Stimulated activated CD4-positive, alpha-beta T cell treated with anti-CD3 and anti-CD28 coated beads, Interleukin-2, amount 100 ng/mL, for 24 hours (primary cell): ENCODE data around the gene OAF.
"Not testable (repeated sequence)": the region's sequence is repeated elsewhere in the genome, so short reads cannot be mapped to it uniquely, and the experiment has no call there.

ENCODE experiments used
- DNase-seq, 2 donors: peaks; one replicate each; pipeline ENCODE4 v3.0.0-alpha.2; 2020

The OAF gene

GRCh38 chr11:120210626-120211521, at the start of gene OAF:
OAF (plus strand) TSS chr11:120211032; CDS start chr11:120211280, 248 bp downstream.
- DNase-seq: peak; percentile 50 to 58

GRCh38 chr11:120167659-120168058, 43.2 kb upstream of the OAF start:
- DNase-seq: no peak

- no peak for DNase-seq
Observed at GRCh38 chr11:120168108-120168959, 42.5 kb upstream of the OAF start.

- DNase-seq: peak; percentile 68 to 73
Observed at GRCh38 chr11:120168960-120169681, 41.7 kb upstream of the OAF start.

GRCh38 chr11:120169981-120170698, 40.7 kb upstream of the OAF start:
- DNase-seq: no peak

- DNase-seq: no peak
Observed at GRCh38 chr11:120170741-120171261, 40.0 kb upstream of the OAF start.

- peak; percentile 52 to 54 for DNase-seq
Observed at GRCh38 chr11:120172054-120172911, 38.5 kb upstream of the OAF start.

- no peak for DNase-seq
Observed at GRCh38 chr11:120173019-120173705, 37.7 kb upstream of the OAF start.

GRCh38 chr11:120173807-120174206, 37.0 kb upstream of the OAF start:
- no peak for DNase-seq

GRCh38 chr11:120174866-120175265, 36.0 kb upstream of the OAF start:
- no peak for DNase-seq

- DNase-seq: no peak
Observed at GRCh38 chr11:120178561-120179056, 32.2 kb upstream of the OAF start.

GRCh38 chr11:120179057-120179672, 31.7 kb upstream of the OAF start:
- no peak for DNase-seq

GRCh38 chr11:120180063-120180462, 30.8 kb upstream of the OAF start:
- not testable (repeated sequence) for DNase-seq

GRCh38 chr11:120180551-120181232, 30.1 kb upstream of the OAF start:
- DNase-seq: peak in 1 of 2 donors; percentile 15

- peak in 1 of 2 donors; percentile 6 for DNase-seq
Observed at GRCh38 chr11:120181376-120181975, 29.4 kb upstream of the OAF start.

- DNase-seq: peak in 1 of 2 donors; percentile 13
Observed at GRCh38 chr11:120182372-120182771, 28.5 kb upstream of the OAF start.

GRCh38 chr11:120182790-120183491, 27.9 kb upstream of the OAF start:
- DNase-seq: peak in 1 of 2 donors; percentile 12

- DNase-seq: no peak
Observed at GRCh38 chr11:120183701-120184141, 27.1 kb upstream of the OAF start.
